ENCODE results near the gene LACC1. TPM values are rescaled to one million over a fixed set of nuclear protein-coding genes. Genes with fewer than 3 reads are reported as not detected.
A peak's percentile ranks its signal among the peaks of the same experiment; 100 is the strongest.

The LACC1 gene
- total RNA-seq, 1 donor, result 21.0 TPM

- H2AFZ ChIP-seq (ENCODE audit: low read length), result no peak overlapping the region
- no peaks in the 10 kb centered on the region for H4K20me1 ChIP-seq (ENCODE audit: insufficient read depth, low read length)
- no peaks in the 10 kb centered on the region for H3K27me3 ChIP-seq (ENCODE audit: insufficient read depth, low read length)
- H3K4me1 ChIP-seq (ENCODE audit: insufficient read depth, low read length), result peaks cover 17% of the 10 kb centered on the region
- peaks cover 9% of the 10 kb centered on the region for H3K79me2 ChIP-seq (ENCODE audit: insufficient read depth, low read length)
- no peak for DNase-seq (ENCODE audit: insufficient read length, low spot score, missing footprints)
- no peak overlapping the region for H3K4me2 ChIP-seq (ENCODE audit: insufficient read depth, low read length)
- no peaks in the 10 kb centered on the region for H3K9me3 ChIP-seq (ENCODE audit: low read depth, low read length)
- H3K27ac ChIP-seq (ENCODE audit: low read depth, low read length), result no peak overlapping the region
- H3K4me3 ChIP-seq (ENCODE audit: insufficient read depth, low read length), result no peak overlapping the region
- no peak for TF ChIP-seq CTCF (IDR thresholded peaks at IDR 0.05; ENCODE audit: extremely low read depth, low read depth, low read length)
- H3K36me3 ChIP-seq (ENCODE audit: insufficient read depth, low read length), result no peaks in the 10 kb centered on the region
Measured at GRCh38 chr13:43881580-43881979, 1.9 kb downstream of the LACC1 start.

GRCh38 chr13:43883631-43884030, 3.9 kb downstream of the LACC1 start:
- no peak overlapping the region for H3K4me3 ChIP-seq (ENCODE audit: insufficient read depth, low read length)
- TF ChIP-seq CTCF (IDR thresholded peaks at IDR 0.05; ENCODE audit: extremely low read depth, low read depth, low read length), result no peak
- no peaks in the 10 kb centered on the region for H4K20me1 ChIP-seq (ENCODE audit: insufficient read depth, low read length)
- H3K9me3 ChIP-seq (ENCODE audit: low read depth, low read length), result no peaks in the 10 kb centered on the region
- H3K4me2 ChIP-seq (ENCODE audit: insufficient read depth, low read length), result no peak overlapping the region
- peaks cover 3% of the 10 kb centered on the region for H3K79me2 ChIP-seq (ENCODE audit: insufficient read depth, low read length)
- H3K4me1 ChIP-seq (ENCODE audit: insufficient read depth, low read length), result peaks cover 12% of the 10 kb centered on the region
- no peak for DNase-seq (ENCODE audit: insufficient read length, low spot score, missing footprints)
- no peak overlapping the region for H3K27ac ChIP-seq (ENCODE audit: low read depth, low read length)
- H2AFZ ChIP-seq (ENCODE audit: low read length), result no peak overlapping the region
- no peaks in the 10 kb centered on the region for H3K27me3 ChIP-seq (ENCODE audit: insufficient read depth, low read length)
- H3K36me3 ChIP-seq (ENCODE audit: insufficient read depth, low read length), result no peaks in the 10 kb centered on the region

GRCh38 chr13:43884222-43884621, 4.5 kb downstream of the LACC1 start:
- no peak overlapping the region for H3K4me3 ChIP-seq (ENCODE audit: insufficient read depth, low read length)
- H3K4me1 ChIP-seq (ENCODE audit: insufficient read depth, low read length), result peaks cover 11% of the 10 kb centered on the region
- no peak overlapping the region for H2AFZ ChIP-seq (ENCODE audit: low read length)
- peaks cover 3% of the 10 kb centered on the region for H3K79me2 ChIP-seq (ENCODE audit: insufficient read depth, low read length)
- no peak overlapping the region for H3K4me2 ChIP-seq (ENCODE audit: insufficient read depth, low read length)
- no peak for TF ChIP-seq CTCF (IDR thresholded peaks at IDR 0.05; ENCODE audit: extremely low read depth, low read depth, low read length)
- no peaks in the 10 kb centered on the region for H3K27me3 ChIP-seq (ENCODE audit: insufficient read depth, low read length)
- H3K9me3 ChIP-seq (ENCODE audit: low read depth, low read length), result no peaks in the 10 kb centered on the region
- no peak for DNase-seq (ENCODE audit: insufficient read length, low spot score, missing footprints)
- no peaks in the 10 kb centered on the region for H4K20me1 ChIP-seq (ENCODE audit: insufficient read depth, low read length)
- no peak overlapping the region for H3K27ac ChIP-seq (ENCODE audit: low read depth, low read length)
- H3K36me3 ChIP-seq (ENCODE audit: insufficient read depth, low read length), result no peaks in the 10 kb centered on the region

- TF ChIP-seq CTCF (IDR thresholded peaks at IDR 0.05; ENCODE audit: extremely low read depth, low read depth, low read length), result peak; percentile 41
- H3K27me3 ChIP-seq (ENCODE audit: insufficient read depth, low read length), result no peaks in the 10 kb centered on the region
- no peak overlapping the region for H3K4me2 ChIP-seq (ENCODE audit: insufficient read depth, low read length)
- no peaks in the 10 kb centered on the region for H3K79me2 ChIP-seq (ENCODE audit: insufficient read depth, low read length)
- H3K4me1 ChIP-seq (ENCODE audit: insufficient read depth, low read length), result no peaks in the 10 kb centered on the region
- H3K36me3 ChIP-seq (ENCODE audit: insufficient read depth, low read length), result no peaks in the 10 kb centered on the region
- H3K9me3 ChIP-seq (ENCODE audit: low read depth, low read length), result no peaks in the 10 kb centered on the region
- no peak overlapping the region for H3K4me3 ChIP-seq (ENCODE audit: insufficient read depth, low read length)
- no peak for DNase-seq (ENCODE audit: insufficient read length, low spot score, missing footprints)
- H4K20me1 ChIP-seq (ENCODE audit: insufficient read depth, low read length), result no peaks in the 10 kb centered on the region
- H3K27ac ChIP-seq (ENCODE audit: low read depth, low read length), result no peak overlapping the region
- H2AFZ ChIP-seq (ENCODE audit: low read length), result no peak overlapping the region
Measured at GRCh38 chr13:43894438-43894837, 14.7 kb downstream of the LACC1 start.
